Brain microvascular endothelial cell (primary cell): ENCODE results near the gene CUEDC2.

ENCODE experiments used
- DNase-seq: peaks from one replicate; pipeline ENCODE4 v3.0.0-alpha.2; 2020
- H3K27ac ChIP-seq: fragments of 250-450 bp; sonication (Bioruptor Pico); 2 replicates; pipeline ENCODE4 v1.5.1; 2020; ENCODE audit warnings: mild to moderate bottlenecking, moderate library complexity
- H3K27me3 ChIP-seq: fragments of 250-450 bp; sonication (Bioruptor Pico); replicated peaks from 2 replicates; pipeline ENCODE4 v1.5.1; 2020; ENCODE audit warnings: mild to moderate bottlenecking
- H3K36me3 ChIP-seq: fragments of 250-450 bp; sonication (Bioruptor Pico); replicated peaks from 2 replicates; pipeline ENCODE4 v1.5.1; 2020; ENCODE audit warnings: mild to moderate bottlenecking
- H3K4me3 ChIP-seq: 2 replicates; pipeline ENCODE4 v1.5.1; 2011; ENCODE audit warnings: low read depth, mild to moderate bottlenecking, control low read depth, low read length, moderate library complexity
- in situ Hi-C: cut with HindIII; loops from 2 replicates; pipeline ENCODE4 v1.10.0; 2017; ENCODE audit warnings: low sequenced_read_pairs, low pct_ligation_motif_present
- TF ChIP-seq, protein P1 (sequence below): IDR thresholded peaks from 2 replicates; pipeline ENCODE4 v1.5.1; 2011; ENCODE audit warnings: low read depth, mild to moderate bottlenecking, moderate library complexity, low read length, control low read depth, inconsistent platforms; ENCODE audit errors: missing control alignments

Gene CUEDC2

DNA sequence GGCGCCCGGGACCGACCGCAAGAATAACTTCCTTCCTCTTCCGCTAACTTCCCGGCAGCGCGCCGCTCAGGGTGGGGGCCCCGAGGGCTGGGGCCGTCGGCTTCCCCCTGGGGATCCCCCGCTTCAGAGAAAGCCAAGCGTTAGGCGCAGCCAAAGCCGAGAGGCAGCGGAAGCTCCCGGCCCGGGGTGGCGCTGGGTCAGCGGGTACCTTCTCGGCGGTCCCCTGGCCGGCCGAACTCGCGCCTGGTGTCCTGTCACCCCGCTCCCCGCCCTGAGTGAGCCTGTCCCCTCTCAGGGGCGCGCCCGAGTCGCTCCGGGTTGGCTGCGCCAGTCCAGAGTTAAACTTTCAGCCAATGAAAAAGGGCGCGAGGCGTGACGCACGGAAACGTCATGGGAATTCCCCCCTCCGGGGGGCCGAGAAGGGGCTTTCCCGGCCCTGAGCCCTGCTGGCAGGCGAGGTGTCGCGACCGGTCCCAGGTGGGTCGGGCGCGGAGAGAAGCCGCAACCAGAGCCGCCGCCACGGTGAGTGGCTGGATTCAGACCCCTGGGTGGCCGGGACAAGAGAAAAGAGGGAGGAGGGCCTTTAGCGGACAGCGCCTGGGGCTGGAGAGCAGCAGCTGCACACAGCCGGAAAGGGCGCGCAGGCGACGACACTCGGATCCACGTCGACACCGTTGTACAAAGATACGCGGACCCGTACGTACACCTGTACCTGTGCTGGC lies 38.1 kb downstream of the CUEDC2 start:
- H3K27me3 ChIP-seq, result no peaks in the 10 kb centered on the region
- TF ChIP-seq, protein P1, sequence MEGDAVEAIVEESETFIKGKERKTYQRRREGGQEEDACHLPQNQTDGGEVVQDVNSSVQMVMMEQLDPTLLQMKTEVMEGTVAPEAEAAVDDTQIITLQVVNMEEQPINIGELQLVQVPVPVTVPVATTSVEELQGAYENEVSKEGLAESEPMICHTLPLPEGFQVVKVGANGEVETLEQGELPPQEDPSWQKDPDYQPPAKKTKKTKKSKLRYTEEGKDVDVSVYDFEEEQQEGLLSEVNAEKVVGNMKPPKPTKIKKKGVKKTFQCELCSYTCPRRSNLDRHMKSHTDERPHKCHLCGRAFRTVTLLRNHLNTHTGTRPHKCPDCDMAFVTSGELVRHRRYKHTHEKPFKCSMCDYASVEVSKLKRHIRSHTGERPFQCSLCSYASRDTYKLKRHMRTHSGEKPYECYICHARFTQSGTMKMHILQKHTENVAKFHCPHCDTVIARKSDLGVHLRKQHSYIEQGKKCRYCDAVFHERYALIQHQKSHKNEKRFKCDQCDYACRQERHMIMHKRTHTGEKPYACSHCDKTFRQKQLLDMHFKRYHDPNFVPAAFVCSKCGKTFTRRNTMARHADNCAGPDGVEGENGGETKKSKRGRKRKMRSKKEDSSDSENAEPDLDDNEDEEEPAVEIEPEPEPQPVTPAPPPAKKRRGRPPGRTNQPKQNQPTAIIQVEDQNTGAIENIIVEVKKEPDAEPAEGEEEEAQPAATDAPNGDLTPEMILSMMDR, result no peak
- in situ Hi-C loops, result no loop called here
- H3K36me3 ChIP-seq, result peaks cover 6% of the 10 kb centered on the region
- peak overlapping the region; percentile 73 for H3K4me3 ChIP-seq
- DNase-seq, result peak; percentile 92
- H3K27ac ChIP-seq, result peak overlapping the region; percentile 96

DNA sequence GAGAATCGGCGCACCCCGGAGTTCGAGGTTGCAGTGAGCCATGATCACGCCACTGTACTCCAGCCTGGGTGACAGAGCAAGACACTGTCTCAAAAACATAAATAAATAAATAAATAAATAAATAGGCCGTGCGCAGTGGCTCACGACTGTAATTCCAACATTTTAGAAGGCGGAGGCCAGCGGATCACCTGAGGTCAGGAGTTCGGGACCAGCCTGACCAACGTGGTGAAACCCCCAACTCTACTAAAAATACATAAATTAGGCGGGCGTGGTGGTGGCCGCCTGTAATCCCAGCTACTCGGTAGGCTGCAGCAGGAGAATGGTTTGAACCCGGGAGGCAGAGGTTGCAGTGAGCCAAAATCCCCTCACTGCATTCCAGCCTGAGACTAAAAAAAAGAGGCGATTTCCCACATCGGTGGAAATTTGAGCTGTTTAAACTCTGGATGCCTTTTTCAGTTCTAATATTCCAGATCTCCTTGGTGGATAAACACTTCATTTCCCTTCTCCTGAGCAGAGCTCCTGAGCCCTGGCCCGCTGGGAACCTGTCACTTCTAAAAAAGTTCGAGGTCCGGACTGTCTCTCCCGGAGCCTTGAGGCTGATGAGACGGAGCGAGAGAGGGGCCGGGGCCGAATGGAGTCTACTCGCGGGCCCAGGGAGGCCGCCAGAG lies 38.8 kb downstream of the CUEDC2 start:
- TF ChIP-seq, protein P1, result peak; percentile 95
- in situ Hi-C loops, result no loop called here
- peak; percentile 13 for DNase-seq

DNA sequence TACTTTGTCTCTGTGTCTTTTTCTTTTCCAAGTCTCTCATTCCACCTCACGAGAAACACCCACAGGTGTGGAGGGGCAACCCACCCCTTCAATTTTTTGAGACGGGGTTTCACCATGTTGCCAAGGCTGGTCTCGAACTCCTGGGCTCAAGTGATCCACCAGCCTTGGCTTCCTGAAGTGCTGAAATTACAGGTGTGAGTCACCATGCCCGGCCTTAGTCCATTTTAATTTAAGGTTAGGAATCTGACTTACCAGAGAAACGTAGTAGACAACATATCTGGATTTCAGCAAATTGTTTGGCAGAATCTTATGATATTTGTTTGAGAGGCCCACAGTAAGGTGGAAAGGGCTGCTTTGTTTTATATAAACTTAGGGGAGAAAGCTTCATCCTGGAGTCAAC lies 40.1 kb downstream of the CUEDC2 start:
- no peaks in the 10 kb centered on the region for H3K36me3 ChIP-seq
- no peak for DNase-seq
- TF ChIP-seq, protein P1, result no peak
- H3K27ac ChIP-seq, result no peak overlapping the region
- no peak overlapping the region for H3K4me3 ChIP-seq
- no peaks in the 10 kb centered on the region for H3K27me3 ChIP-seq
- in situ Hi-C loops, result no loop called here

More for the DNA sequence above, 38.8 kb downstream of the CUEDC2 start:
- peak overlapping the region; percentile 73 for H3K4me3 ChIP-seq
- H3K27me3 ChIP-seq, result no peaks in the 10 kb centered on the region
- H3K36me3 ChIP-seq, result peaks cover 6% of the 10 kb centered on the region
- peak overlapping the region; percentile 96 for H3K27ac ChIP-seq

DNA sequence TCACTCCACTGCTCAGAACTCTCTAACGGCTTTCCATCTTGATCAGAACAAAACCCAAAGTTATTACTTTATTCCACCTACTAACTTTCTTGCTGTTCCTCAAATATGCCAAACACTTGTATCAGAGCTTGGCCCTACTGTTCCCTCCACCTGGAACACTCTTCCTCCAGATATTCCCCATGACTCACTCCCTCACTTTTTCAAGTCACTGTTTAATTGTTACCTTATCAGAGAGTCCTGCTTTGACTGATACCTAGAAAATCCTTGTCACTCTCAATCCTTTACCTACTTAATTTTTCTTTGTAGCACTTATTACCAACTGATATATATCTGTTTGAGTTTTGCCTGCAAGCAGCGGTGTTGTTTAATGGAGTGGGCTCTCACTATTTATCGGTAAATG lies 42.5 kb downstream of the CUEDC2 start:
- H3K27me3 ChIP-seq, result no peaks in the 10 kb centered on the region
- no peak for DNase-seq
- H3K4me3 ChIP-seq, result no peak overlapping the region
- TF ChIP-seq, protein P1, result no peak
- in situ Hi-C loops, result no loop called here
- no peaks in the 10 kb centered on the region for H3K36me3 ChIP-seq
- no peak overlapping the region for H3K27ac ChIP-seq

DNA sequence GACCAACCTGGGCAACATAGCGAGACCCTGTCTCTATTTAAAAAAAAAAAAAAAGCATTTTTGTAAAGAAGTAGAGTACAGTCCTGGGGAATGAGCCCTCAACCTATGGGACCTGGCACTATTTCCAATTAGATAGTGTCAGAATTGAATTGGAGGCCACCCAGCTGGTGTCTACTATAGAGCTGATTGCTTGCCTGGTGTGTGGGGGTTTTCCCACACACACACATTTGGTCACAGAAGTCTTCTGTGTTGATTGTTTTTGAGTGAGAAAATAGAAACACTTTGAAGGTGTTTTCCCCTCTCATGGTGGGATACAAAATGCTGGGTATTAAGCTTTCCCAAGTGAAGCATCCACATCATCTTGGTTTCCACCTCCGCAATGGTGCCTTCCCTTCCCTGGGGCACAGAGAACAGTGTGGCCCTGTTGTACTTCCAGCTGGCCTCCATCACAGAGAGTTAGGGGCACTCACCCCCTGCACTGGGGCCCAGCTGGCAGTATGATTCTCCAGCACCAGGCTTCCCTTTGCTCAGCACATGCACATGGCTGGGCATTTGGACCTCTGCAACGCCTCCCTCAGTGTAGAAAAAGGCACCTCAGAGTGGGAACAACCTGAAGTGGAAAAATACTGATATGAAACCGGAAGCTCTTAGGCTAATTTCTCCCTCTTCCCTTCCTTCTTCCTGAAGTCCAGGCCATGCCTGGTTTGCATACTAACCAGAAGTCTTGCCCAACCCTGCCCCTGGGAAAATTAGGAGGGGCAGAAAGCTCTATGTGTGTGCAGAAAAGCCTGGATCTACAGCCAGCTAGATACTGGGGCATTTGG lies 47.6 kb downstream of the CUEDC2 start:
- Histone ChIP-seq H3K27me3 (no peaks in the 10 kb centered on the region), H3K4me3 (no peak overlapping the region), H3K36me3 (peaks cover 35% of the 10 kb centered on the region), H3K27ac (no peak overlapping the region)
- DNase-seq, result no peak
- in situ Hi-C loops, result no loop called here
- TF ChIP-seq, protein P1, result no peak
